NT2/D1 (cell line): ENCODE data around the gene CDR2L.

Source experiments
- SUZ12 ChIP-seq: IDR thresholded peaks from 2 replicates; pipeline ENCODE4 v1.6.1; 2011; ENCODE audit not compliant: insufficient read length, insufficient read depth; ENCODE audit errors: extremely low read depth
- YY1 ChIP-seq: IDR thresholded peaks from 2 replicates; pipeline ENCODE4 v1.6.1; 2011; ENCODE audit not compliant: insufficient read length, insufficient read depth
- ZNF274 ChIP-seq: IDR thresholded peaks from 2 replicates; pipeline ENCODE4 v1.6.1; 2011; ENCODE audit warnings: mild to moderate bottlenecking, low read depth, low read length

GRCh38 chr17:75006653-75007052 is 19.2 kb downstream of the CDR2L start:
- TF ChIP-seq YY1 (no peak), ZNF274 (no peak), SUZ12 (no peak)
